ENCODE results near the gene CEL.

CEL gene

GRCh38 chr9:133111808-133112662, 50.3 kb downstream of the CEL start:
- no peak for ATAC-seq
- TF ChIP-seq ZNF8 (CRISPR knock-in tag; IDR thresholded peaks at IDR 0.05), result no peak
- TF ChIP-seq ZNF565 (CRISPR knock-in tag; conservative IDR thresholded peaks at IDR 0.05; ENCODE audit: low read depth), result no peak
- no peak for TF ChIP-seq CSDC2 (CRISPR knock-in tag; IDR thresholded peaks at IDR 0.05)
- no peak for TF ChIP-seq GLIS3 (CRISPR knock-in tag; IDR thresholded peaks at IDR 0.05)
- TF ChIP-seq SNAI2 (CRISPR knock-in tag; IDR thresholded peaks at IDR 0.05), result no peak
- TF ChIP-seq POU6F1 (CRISPR knock-in tag; IDR thresholded peaks at IDR 0.05; ENCODE audit: borderline replicate concordance, low read depth), result no peak
- TF ChIP-seq PATZ1 (CRISPR knock-in tag; IDR thresholded peaks at IDR 0.05; ENCODE audit: borderline replicate concordance), result no peak
- no peak for TF ChIP-seq CSRNP3 (CRISPR knock-in tag; IDR thresholded peaks at IDR 0.05)
- no peak for TF ChIP-seq CREB5 (CRISPR knock-in tag; IDR thresholded peaks at IDR 0.05; ENCODE audit: low read depth)
- TF ChIP-seq OSR1 (CRISPR knock-in tag; IDR thresholded peaks at IDR 0.05), result no peak

GRCh38 chr9:133112663-133113026, 50.9 kb downstream of the CEL start:
- TF ChIP-seq GLIS3 (CRISPR knock-in tag; IDR thresholded peaks at IDR 0.05) (no peak), CREB5 (CRISPR knock-in tag; IDR thresholded peaks at IDR 0.05; ENCODE audit: low read depth) (no peak), ESRRG (CRISPR knock-in tag; IDR thresholded peaks at IDR 0.05) (no peak), ZC3H10 (CRISPR knock-in tag; IDR thresholded peaks at IDR 0.05) (no peak), TOX (CRISPR knock-in tag; IDR thresholded peaks at IDR 0.05; ENCODE audit: borderline replicate concordance) (no peak), SNAI2 (CRISPR knock-in tag; IDR thresholded peaks at IDR 0.05) (no peak)
- ATAC-seq, result no peak

- TF ChIP-seq PATZ1 (CRISPR knock-in tag; IDR thresholded peaks at IDR 0.05; ENCODE audit: borderline replicate concordance) (no peak), POU6F1 (CRISPR knock-in tag; IDR thresholded peaks at IDR 0.05; ENCODE audit: borderline replicate concordance, low read depth) (no peak), ISL1 (CRISPR knock-in tag; IDR thresholded peaks at IDR 0.05) (no peak), BACH2 (CRISPR knock-in tag; IDR thresholded peaks at IDR 0.05; ENCODE audit: borderline replicate concordance) (no peak)
- ATAC-seq, result no peak
These were observed 51.6 kb downstream of the CEL start for GRCh38 chr9:133113163-133113948.

Measured in SK-N-SH treated with all-trans-retinoic acid at 6 μM for 48 hours (cell line).